ENCODE data around the gene CUX1.

The CUX1 gene

DNA sequence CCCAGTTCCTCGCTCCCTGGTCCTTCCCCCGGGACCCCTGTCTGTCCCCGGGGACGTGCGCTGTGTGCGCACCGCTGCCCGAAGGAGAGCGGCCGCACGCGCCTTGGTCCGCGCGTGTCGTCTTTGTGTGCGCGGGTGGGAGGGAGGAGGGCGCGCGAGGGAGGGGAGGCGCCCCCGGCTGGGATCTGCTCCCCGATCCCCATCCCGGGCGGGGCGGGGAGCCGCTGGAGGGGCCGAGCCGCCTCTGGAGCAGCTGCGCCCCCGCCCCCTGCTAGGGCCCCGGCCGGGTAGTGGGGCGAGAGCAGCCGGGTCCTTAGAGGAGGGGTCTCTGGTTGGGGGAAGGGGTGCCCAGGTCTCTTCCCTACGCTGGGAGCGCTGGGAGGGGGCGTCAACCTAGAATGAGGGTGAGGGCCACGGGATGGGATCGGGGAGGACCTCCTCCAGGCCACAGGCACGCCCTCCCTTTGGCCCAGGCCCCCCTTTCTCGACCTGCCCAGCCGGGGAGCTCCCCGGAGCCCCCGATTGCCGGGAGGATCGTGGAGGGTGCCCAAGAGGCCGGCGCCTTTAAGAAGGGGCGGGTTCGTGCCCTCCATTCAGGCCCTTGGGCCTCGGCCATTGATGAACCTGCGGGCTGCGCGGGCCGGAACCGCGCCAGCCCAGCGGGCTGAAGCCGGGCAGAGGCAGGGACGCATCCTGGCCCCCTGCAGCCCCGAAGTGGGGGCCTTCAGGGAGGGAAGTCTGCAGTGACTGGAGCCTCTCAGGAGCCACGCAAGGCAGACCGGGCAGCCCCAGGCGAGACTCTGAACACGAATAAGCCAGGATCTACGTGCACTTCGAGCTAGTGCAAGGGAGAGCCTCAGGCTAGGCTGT lies 469.9 kb downstream of the CUX1 start:
- TF ChIP-seq JUND (IDR thresholded peaks at IDR 0.05; ENCODE audit: low read depth): no peak
- in situ Hi-C loops (cut with HindIII; ENCODE audit: low pct_unique_long_range_greater_than_20kb, low sequenced_read_pairs): no loop called here
- DNase-seq (ENCODE audit: low read depth in 1 of 2, low spot score in 1 of 2): peak; percentile 16 to 54

- in situ Hi-C loops (cut with HindIII; ENCODE audit: low pct_unique_long_range_greater_than_20kb, low sequenced_read_pairs): no loop called here
- no peak for DNase-seq (ENCODE audit: low read depth in 1 of 2, low spot score in 1 of 2)
- no peak for TF ChIP-seq JUND (IDR thresholded peaks at IDR 0.05; ENCODE audit: low read depth)
These were observed 470.5 kb downstream of the CUX1 start for GRCh38 chr7:102287981-102288278.

- no peak for TF ChIP-seq JUND (IDR thresholded peaks at IDR 0.05; ENCODE audit: low read depth)
- in situ Hi-C loops (cut with HindIII; ENCODE audit: low pct_unique_long_range_greater_than_20kb, low sequenced_read_pairs): no loop called here
- no peak for DNase-seq (ENCODE audit: low read depth in 1 of 2, low spot score in 1 of 2)
These were observed 471.0 kb downstream of the CUX1 start for GRCh38 chr7:102288285-102288930.

- TF ChIP-seq JUND (IDR thresholded peaks at IDR 0.05; ENCODE audit: low read depth): no peak
These were observed 471.6 kb downstream of the CUX1 start for GRCh38 chr7:102289057-102289456.

DNA sequence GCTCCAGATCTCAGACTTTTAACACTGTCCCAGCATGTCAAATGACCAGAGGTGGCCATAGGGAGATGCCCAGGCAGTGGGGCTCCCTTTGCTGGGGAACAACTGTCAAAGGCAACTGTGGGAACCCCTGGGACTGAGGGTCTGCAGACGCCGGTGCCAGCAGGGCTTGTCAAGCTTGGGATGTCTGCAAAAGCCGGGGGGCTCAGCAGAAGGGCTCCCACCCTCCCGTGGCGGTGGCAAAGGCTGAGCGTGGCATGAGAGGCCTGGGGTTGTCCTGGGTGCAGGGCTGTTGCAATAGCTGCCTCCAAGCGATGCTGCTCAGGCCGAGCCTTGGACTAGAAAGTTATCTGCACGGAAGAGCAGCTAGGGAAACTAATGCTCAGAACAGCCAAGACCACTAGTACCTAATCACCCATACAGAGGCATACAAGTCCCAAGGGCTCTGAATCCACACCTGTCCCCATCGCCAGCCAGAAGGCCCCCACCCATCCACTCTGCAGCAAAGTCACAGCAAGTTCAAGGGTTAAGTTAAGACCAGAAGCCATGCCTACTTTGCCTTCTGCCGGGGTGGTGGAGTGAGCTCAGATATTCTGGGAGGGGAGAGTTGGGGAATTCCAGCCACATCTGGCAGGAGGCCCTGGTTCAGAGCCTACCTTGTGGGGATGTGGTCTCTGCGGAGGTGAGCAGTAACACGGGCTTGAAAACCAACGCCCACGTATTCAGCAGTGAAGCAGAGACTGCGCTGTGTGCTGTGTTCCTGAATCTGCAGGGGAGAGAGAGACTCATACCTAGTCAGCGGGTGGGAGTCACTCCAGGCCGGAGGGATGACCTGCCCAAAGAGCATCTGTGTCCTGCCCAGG lies 473.9 kb downstream of the CUX1 start:
- in situ Hi-C loops (cut with HindIII; ENCODE audit: low pct_unique_long_range_greater_than_20kb, low sequenced_read_pairs): no loop called here
- TF ChIP-seq JUND (IDR thresholded peaks at IDR 0.05; ENCODE audit: low read depth): no peak
- no peak for DNase-seq (ENCODE audit: low read depth in 1 of 2, low spot score in 1 of 2)

More at GRCh38 chr7:102289057-102289456, 471.6 kb downstream of the CUX1 start:
- no peak for DNase-seq (ENCODE audit: low read depth in 1 of 2, low spot score in 1 of 2)
- in situ Hi-C loops (cut with HindIII; ENCODE audit: low pct_unique_long_range_greater_than_20kb, low sequenced_read_pairs): no loop called here

GRCh38 chr7:102291916-102292267 lies 474.5 kb downstream of the CUX1 start:
- no peak for TF ChIP-seq JUND (IDR thresholded peaks at IDR 0.05; ENCODE audit: low read depth)
- in situ Hi-C loops (cut with HindIII; ENCODE audit: low pct_unique_long_range_greater_than_20kb, low sequenced_read_pairs): no loop called here
- DNase-seq (ENCODE audit: low read depth in 1 of 2, low spot score in 1 of 2): no peak

DNA sequence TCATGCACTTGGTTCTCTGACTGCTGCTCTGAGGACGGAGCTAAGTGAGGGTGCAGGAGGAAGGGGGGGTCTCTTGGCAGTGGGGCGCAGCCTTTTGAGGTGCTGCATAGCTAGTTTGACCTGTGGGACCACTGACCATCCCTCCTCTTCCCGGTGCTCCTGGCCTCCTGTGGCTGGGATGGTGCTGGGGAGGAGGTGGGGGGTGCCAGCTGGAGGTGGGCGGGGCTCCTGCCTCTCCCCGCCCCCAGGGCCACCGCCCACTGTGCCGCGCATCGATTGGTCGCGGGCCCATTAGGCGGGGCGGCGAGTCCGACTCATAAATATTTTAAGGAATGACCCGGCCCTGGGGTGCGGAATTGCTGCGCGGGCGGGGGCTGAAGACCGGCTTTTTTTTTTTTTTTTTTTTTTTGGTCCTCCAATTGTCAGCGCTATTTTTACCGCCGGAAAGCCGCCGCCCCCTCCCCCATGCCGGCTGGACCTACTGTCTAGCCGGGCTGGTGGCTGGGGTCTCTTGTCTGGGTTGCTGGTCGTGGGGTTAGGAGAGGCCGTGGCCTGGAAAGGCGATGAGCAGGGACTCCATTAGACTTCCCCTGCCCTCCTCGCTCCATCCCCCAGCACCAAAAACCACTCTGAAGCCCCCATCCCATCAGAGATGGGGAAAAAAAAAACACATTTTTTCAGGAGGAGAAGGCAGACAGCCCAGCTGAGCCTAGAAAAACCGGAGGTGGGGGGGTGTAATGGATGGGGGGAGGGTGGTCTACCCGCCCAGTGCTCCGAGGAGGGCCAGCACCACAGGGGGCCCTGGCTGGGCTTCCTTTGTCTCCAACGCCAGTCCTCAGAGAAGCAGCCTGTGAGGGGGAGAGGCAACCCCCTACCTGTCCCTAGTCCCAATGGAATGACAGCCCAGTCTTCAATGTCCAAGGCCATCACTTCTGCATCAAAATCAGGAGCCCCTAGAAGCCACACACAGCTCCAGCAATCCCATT lies 475.7 kb downstream of the CUX1 start:
- DNase-seq (ENCODE audit: low read depth in 1 of 2, low spot score in 1 of 2): no peak
- no peak for TF ChIP-seq JUND (IDR thresholded peaks at IDR 0.05; ENCODE audit: low read depth)
- in situ Hi-C loops (cut with HindIII; ENCODE audit: low pct_unique_long_range_greater_than_20kb, low sequenced_read_pairs): no loop called here

DNA sequence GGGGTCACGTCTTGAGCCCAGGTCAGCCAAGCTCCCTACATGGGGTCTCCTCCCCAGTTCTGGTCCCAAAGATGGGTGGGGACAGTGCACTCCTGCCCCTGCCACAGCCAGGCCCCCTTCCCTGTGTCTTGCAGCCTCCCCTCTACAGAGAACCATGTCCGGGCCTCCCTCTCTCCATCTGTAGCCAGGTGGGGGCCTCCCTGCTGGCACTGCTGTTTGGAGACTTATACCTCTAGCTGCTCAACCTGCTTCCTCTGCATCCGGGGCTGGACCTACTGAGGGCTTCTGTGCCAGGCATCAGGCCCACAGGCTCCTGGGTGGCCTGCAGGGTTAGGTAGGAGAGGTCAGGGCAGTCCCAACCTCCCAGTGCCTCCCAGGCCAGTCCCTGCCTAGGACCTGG lies 477.2 kb downstream of the CUX1 start:
- no peak for TF ChIP-seq JUND (IDR thresholded peaks at IDR 0.05; ENCODE audit: low read depth)
- DNase-seq (ENCODE audit: low read depth in 1 of 2, low spot score in 1 of 2): no peak
- in situ Hi-C loops (cut with HindIII; ENCODE audit: low pct_unique_long_range_greater_than_20kb, low sequenced_read_pairs): no loop called here

GRCh38 chr7:102295346-102296178 lies 478.1 kb downstream of the CUX1 start:
- in situ Hi-C loops (cut with HindIII; ENCODE audit: low pct_unique_long_range_greater_than_20kb, low sequenced_read_pairs): no loop called here
- TF ChIP-seq JUND (IDR thresholded peaks at IDR 0.05; ENCODE audit: low read depth): no peak
- peak in 1 of 2 experiments; percentile 36 for DNase-seq (ENCODE audit: low read depth in 1 of 2, low spot score in 1 of 2)

GRCh38 chr7:102296179-102296438 lies 478.7 kb downstream of the CUX1 start:
- in situ Hi-C loops (cut with HindIII; ENCODE audit: low pct_unique_long_range_greater_than_20kb, low sequenced_read_pairs): no loop called here
- TF ChIP-seq JUND (IDR thresholded peaks at IDR 0.05; ENCODE audit: low read depth): no peak
- no peak for DNase-seq (ENCODE audit: low read depth in 1 of 2, low spot score in 1 of 2)

GRCh38 chr7:102296514-102296913 lies 479.1 kb downstream of the CUX1 start:
- no peak for DNase-seq (ENCODE audit: low read depth in 1 of 2, low spot score in 1 of 2)
- TF ChIP-seq JUND (IDR thresholded peaks at IDR 0.05; ENCODE audit: low read depth): no peak
- in situ Hi-C loops (cut with HindIII; ENCODE audit: low pct_unique_long_range_greater_than_20kb, low sequenced_read_pairs): no loop called here
